RWPE2 (cell line): Measurements from ENCODE around the gene PRKCH.

Experiments
- ATAC-seq: fragments of 200-7000 bp; cut with Tn5 transposase; 3 replicates; pipeline ENCODE4 v1.9.1; 2021; ENCODE audit warnings: low read depth
- DNase-seq: peaks from one replicate; pipeline ENCODE4 v3.0.0-alpha.2; 2020; ENCODE audit warnings: low spot score
- H3K27ac ChIP-seq: fragments of 450-650 bp; 2 replicates; pipeline ENCODE4 v1.5.1; 2017; ENCODE audit warnings: mild to moderate bottlenecking; ENCODE audit not compliant: poor library complexity, severe bottlenecking
- H3K27me3 ChIP-seq: fragments of 250-450 bp; sonication (Bioruptor Pico); 2 replicates; pipeline ENCODE4 v1.5.1; 2021; ENCODE audit warnings: mild to moderate bottlenecking, moderate library complexity; ENCODE audit not compliant: insufficient read depth, poor library complexity, severe bottlenecking
- H3K36me3 ChIP-seq: fragments of 250-450 bp; sonication (Bioruptor Pico); 2 replicates; pipeline ENCODE4 v1.5.1; 2020; ENCODE audit warnings: low read depth, mild to moderate bottlenecking, moderate library complexity
- H3K4me1 ChIP-seq: fragments of 250-450 bp; sonication (Bioruptor Pico); 2 replicates; pipeline ENCODE4 v1.5.1; 2021; ENCODE audit warnings: mild to moderate bottlenecking, moderate library complexity; ENCODE audit not compliant: insufficient read depth, poor library complexity, severe bottlenecking
- H3K4me3 ChIP-seq: fragments of 250-450 bp; sonication (Bioruptor Pico); 2 replicates; pipeline ENCODE4 v1.5.1; 2021; ENCODE audit warnings: mild to moderate bottlenecking, moderate library complexity; ENCODE audit not compliant: severe bottlenecking
- H3K9me3 ChIP-seq: fragments of 250-450 bp; sonication (Bioruptor Pico); 2 replicates; pipeline ENCODE4 v1.5.1; 2021; ENCODE audit warnings: mild to moderate bottlenecking, moderate library complexity; ENCODE audit not compliant: severe bottlenecking
- TF ChIP-seq, protein P1 (sequence below): fragments of 450-650 bp; IDR thresholded peaks from one replicate; pipeline ENCODE4 v1.5.1; 2017; ENCODE audit warnings: mild to moderate bottlenecking, moderate library complexity; ENCODE audit not compliant: poor library complexity, severe bottlenecking

Gene PRKCH

DNA sequence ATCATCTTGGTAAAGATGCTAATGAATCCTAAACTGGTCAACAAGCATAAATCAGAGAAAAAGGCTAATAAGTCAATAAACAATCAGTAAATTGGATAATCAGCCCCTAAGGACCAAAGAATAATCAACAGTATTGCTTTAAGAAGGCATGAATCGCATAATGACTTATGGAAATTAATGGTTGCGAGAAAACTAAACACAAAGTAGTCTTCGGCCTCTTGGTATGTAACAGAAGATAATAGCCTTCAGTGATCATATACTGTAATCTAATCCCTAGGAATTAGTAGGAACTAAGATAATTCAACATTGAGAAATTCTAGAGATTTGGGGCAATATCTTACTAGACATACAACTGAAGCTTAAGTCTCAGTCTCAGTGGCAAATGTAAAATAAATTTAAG is 122.1 kb downstream of the PRKCH start:
- no peak overlapping the region for H3K27ac ChIP-seq
- no peaks in the 10 kb centered on the region for H3K27me3 ChIP-seq
- no peak for DNase-seq
- TF ChIP-seq, protein P1, sequence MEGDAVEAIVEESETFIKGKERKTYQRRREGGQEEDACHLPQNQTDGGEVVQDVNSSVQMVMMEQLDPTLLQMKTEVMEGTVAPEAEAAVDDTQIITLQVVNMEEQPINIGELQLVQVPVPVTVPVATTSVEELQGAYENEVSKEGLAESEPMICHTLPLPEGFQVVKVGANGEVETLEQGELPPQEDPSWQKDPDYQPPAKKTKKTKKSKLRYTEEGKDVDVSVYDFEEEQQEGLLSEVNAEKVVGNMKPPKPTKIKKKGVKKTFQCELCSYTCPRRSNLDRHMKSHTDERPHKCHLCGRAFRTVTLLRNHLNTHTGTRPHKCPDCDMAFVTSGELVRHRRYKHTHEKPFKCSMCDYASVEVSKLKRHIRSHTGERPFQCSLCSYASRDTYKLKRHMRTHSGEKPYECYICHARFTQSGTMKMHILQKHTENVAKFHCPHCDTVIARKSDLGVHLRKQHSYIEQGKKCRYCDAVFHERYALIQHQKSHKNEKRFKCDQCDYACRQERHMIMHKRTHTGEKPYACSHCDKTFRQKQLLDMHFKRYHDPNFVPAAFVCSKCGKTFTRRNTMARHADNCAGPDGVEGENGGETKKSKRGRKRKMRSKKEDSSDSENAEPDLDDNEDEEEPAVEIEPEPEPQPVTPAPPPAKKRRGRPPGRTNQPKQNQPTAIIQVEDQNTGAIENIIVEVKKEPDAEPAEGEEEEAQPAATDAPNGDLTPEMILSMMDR, result no peak
- H3K4me1 ChIP-seq, result peaks cover 11% of the 10 kb centered on the region
- ATAC-seq, result no peak
- H3K36me3 ChIP-seq, result 0 out of 2 replicates have a peak, but pooled peaks cover 7% of the 10 kb centered on the region
- no peaks in the 10 kb centered on the region for H3K9me3 ChIP-seq
- no peak overlapping the region for H3K4me3 ChIP-seq

DNA sequence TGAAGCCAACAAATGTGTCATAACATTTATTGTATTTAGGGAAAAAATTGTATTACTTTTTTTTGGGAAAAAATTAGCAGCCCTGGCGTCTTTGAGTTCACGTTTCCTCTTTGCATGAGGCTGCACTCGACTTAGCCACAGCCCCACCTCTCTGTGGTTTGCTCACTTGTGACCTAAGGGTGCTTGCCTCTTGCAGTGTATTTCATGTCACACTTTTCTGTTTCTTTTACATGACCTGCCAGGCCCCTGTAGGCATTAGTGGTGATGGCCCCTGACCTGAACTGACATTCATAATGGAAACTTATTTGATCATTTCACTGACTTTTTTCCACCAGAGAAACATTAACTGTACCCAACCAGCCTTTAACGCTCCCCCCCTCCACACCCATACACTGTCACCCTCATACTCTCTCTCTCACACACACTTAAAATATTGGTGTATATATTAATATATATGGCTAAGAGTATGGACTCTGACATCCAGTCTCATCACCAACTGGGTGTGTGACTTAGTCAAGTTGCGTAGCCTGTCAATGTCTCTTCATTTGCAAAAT is 122.9 kb downstream of the PRKCH start:
- ATAC-seq (no peak), DNase-seq (no peak)

DNA sequence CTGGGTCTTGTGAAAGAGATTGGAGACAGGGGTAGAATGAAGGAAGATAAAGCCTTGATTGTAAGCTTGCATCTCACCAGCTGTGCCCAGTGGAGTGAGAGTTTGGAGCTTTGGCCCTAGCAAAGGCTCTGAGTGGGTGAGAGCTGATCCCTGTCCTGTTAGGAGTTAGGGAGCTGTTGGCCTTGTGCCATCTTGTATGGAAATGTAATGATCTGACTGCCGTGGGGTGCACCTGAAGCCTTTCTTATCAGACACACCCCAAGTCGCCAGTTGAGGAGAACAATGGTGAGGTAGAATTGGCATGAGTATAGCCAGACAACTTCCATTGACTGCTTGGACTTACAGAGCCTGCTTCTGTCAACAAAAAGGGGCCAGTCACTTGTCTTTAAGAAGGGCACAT is 130.1 kb downstream of the PRKCH start:
- no peak for DNase-seq
- H3K9me3 ChIP-seq, result no peaks in the 10 kb centered on the region
- no peak for ATAC-seq

More for the DNA sequence above, 122.9 kb downstream of the PRKCH start:
- Histone ChIP-seq H3K4me1 (peaks cover 3% of the 10 kb centered on the region), H3K4me3 (no peak overlapping the region), H3K36me3 (0 out of 2 replicates have a peak, but pooled peaks cover 7% of the 10 kb centered on the region), H3K27ac (no peak overlapping the region), H3K9me3 (no peaks in the 10 kb centered on the region), H3K27me3 (no peaks in the 10 kb centered on the region)
- TF ChIP-seq, protein P1, result no peak

DNA sequence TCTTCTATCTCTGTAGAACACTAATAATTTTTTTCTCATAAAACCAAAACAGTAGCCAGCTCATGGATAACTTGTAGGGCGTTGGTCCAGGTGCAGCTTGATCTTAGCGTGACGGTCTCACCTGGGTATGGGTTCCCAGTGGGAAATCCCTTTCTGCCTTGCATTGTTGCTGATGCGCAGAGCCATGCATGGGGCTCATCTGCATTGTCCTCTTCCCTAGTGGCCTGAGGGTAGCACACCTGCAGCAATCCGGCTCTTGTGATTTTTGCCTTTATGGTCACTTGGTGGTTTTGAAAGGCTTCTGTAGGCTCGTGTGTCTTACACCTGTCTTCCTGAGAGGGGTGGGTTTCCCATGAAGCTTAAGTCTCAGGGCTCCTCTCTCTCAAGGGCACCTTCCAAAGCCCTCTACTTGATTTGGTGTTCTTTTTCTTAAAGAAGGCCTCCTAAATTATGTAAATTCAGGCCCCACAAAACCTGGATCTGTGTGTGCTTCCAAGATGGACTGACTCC is 130.6 kb downstream of the PRKCH start:
- Histone ChIP-seq H3K4me1 (no peaks in the 10 kb centered on the region), H3K36me3 (peaks cover 5% of the 10 kb centered on the region), H3K27me3 (no peaks in the 10 kb centered on the region), H3K9me3 (no peaks in the 10 kb centered on the region), H3K27ac (no peak overlapping the region), H3K4me3 (no peak overlapping the region)
- no peak for ATAC-seq
- DNase-seq, result no peak
- TF ChIP-seq, protein P1, result no peak

More for the DNA sequence above, 130.1 kb downstream of the PRKCH start:
- Histone ChIP-seq H3K4me3 (no peak overlapping the region), H3K36me3 (0 out of 2 replicates have a peak, but pooled peaks cover 6% of the 10 kb centered on the region), H3K27me3 (no peaks in the 10 kb centered on the region), H3K27ac (no peak overlapping the region), H3K4me1 (no peaks in the 10 kb centered on the region)
- TF ChIP-seq, protein P1, result no peak

DNA sequence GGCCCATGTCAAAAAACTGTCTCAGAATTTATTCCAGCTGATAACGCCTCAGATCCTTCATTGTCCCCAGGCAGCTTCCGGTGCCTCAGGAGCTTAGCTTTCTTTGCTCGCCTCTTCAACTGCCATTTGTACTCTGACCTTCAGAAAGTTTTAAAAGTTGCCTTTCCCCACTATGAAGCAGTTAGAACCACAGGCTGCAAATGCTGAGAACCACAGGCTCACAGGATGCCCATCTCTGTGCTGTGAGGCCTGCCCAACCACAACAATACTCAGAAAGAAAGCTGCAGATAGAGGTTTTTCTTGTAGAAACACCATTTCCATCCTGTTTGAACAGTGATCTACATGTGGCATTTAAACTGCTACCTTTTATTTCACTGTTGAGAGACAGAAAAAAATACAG is 131.1 kb downstream of the PRKCH start:
- H3K4me3 ChIP-seq, result no peak overlapping the region
- peaks cover 10% of the 10 kb centered on the region for H3K36me3 ChIP-seq
- H3K27me3 ChIP-seq, result no peaks in the 10 kb centered on the region
- no peak overlapping the region for H3K27ac ChIP-seq
- no peak for ATAC-seq
- DNase-seq, result no peak
- TF ChIP-seq, protein P1, result no peak
- no peaks in the 10 kb centered on the region for H3K9me3 ChIP-seq
- no peaks in the 10 kb centered on the region for H3K4me1 ChIP-seq
